GM12878 (cell line): ENCODE data around the gene LCE3C. TPM values are rescaled to one million over a fixed set of nuclear protein-coding genes. Genes with fewer than 3 reads are reported as not detected.

Experiments used
- ATAC-seq: fragments of 200-7000 bp; cut with Tn5 transposase; 3 replicates; pipeline ENCODE4 v1.9.1; 2020; ENCODE audit warnings: mild to moderate bottlenecking, moderate library complexity
- BruUV-seq: library from RNA; stranded (reverse); fragments of 400-500 nt; replicated peaks from 2 replicates; lab custom pipeline; 2021; lab: Mats Ljungman, UMichigan
- CTCF ChIA-PET: fragments of 300-600 bp; sonication (Branson Sonifier 250); formaldehyde crosslinking; extraction: SDS; loops from one replicate; lab custom pipeline; 2021; ENCODE audit warnings: inconsistent platforms; lab: Yijun Ruan, JAX
- POLR2A ChIA-PET: fragments of 350-600 bp; formaldehyde crosslinking; extraction: SDS; loops from one replicate; lab custom pipeline; 2021; ENCODE audit warnings: inconsistent platforms; lab: Charles Lee
- RAD21 ChIA-PET: fragments of 300-600 bp; sonication (Branson Sonifier 250); formaldehyde crosslinking; loops from one replicate; lab custom pipeline; 2023; ENCODE audit warnings: antibody characterized with exemption; ENCODE audit not compliant: unreplicated experiment; lab: Charles Lee
- SMC1A ChIA-PET: fragments of 300-600 bp; sonication (Branson Sonifier 250); formaldehyde crosslinking; loops from one replicate; lab custom pipeline; 2023; ENCODE audit not compliant: unreplicated experiment, uncharacterized antibody; lab: Charles Lee
- DNase-seq: peaks from one replicate; pipeline ENCODE4 v3.0.0-alpha.2; 2011; ENCODE audit warnings: low read depth, low spot score
- FAIRE-seq: peaks from 3 replicates; lab custom pipeline; 2011; peaks lifted over from hg19 to GRCh38; lab: Jason Lieb, UNC
- H2AFZ ChIP-seq: 2 replicates; pipeline ENCODE4 v1.6.0; 2011; ENCODE audit warnings: low read depth, low read length, control low read depth; ENCODE audit not compliant: control insufficient read depth
- H3K27ac ChIP-seq: 2 replicates; pipeline ENCODE4 v1.5.1; 2011; ENCODE audit warnings: control low read depth; ENCODE audit not compliant: control insufficient read depth, insufficient read depth
- H3K27me3 ChIP-seq, 2 experiments: replicated peaks in 1 of 2; 2 replicates each; pipeline versions ENCODE4 v1.6.0 to v1.6.1; 2011; ENCODE audit warnings: low read length in 1 of 2; ENCODE audit not compliant: control insufficient read depth in 2 of 2, insufficient read depth in 2 of 2
- H3K36me3 ChIP-seq, 2 experiments: 2 replicates each; pipeline ENCODE4 v1.5.1; 2011; ENCODE audit warnings: low read length in 1 of 2; ENCODE audit not compliant: control insufficient read depth in 2 of 2, insufficient read depth in 2 of 2
- H3K4me1 ChIP-seq: 2 replicates; pipeline ENCODE4 v1.6.1; 2011; ENCODE audit warnings: mild to moderate bottlenecking, low read length, moderate library complexity, mixed read lengths; ENCODE audit not compliant: control insufficient read depth, insufficient read depth
- H3K4me2 ChIP-seq: 2 replicates; pipeline ENCODE4 v1.6.0; 2011; ENCODE audit warnings: control low read depth; ENCODE audit not compliant: control insufficient read depth, insufficient read depth
- H3K4me3 ChIP-seq: fragments of 200-600 bp; sonication (generic); 2 replicates; pipeline ENCODE4 v1.5.1; 2016
- H3K79me2 ChIP-seq: 2 replicates; pipeline ENCODE4 v1.6.0; 2011; ENCODE audit warnings: low read length; ENCODE audit not compliant: control insufficient read depth, insufficient read depth
- H3K9ac ChIP-seq: 2 replicates; pipeline ENCODE4 v1.8.0; 2011; ENCODE audit warnings: low read length, control low read depth, mixed read lengths; ENCODE audit not compliant: control insufficient read depth, insufficient read depth
- H3K9me3 ChIP-seq: replicated peaks from 3 replicates; pipeline ENCODE4 v1.5.1; 2011; ENCODE audit warnings: mild to moderate bottlenecking, low read length; ENCODE audit not compliant: control insufficient read depth, insufficient read depth
- H4K20me1 ChIP-seq: 2 replicates; pipeline ENCODE4 v1.6.0; 2011; ENCODE audit not compliant: control insufficient read depth, insufficient read depth
- BACH1 ChIP-seq: fragments of 450-650 bp; IDR thresholded peaks from 2 replicates; pipeline ENCODE4 v1.6.1; 2017; ENCODE audit warnings: mild to moderate bottlenecking, borderline replicate concordance
- CHD2 ChIP-seq: IDR thresholded peaks from 2 replicates; pipeline ENCODE4 v1.6.1; 2011; ENCODE audit warnings: low read depth, low read length, improper control_type of control experiment, borderline replicate concordance
- HCFC1 ChIP-seq: fragments of 150-350 bp; IDR thresholded peaks from 2 replicates; pipeline ENCODE4 v1.6.1; 2014; ENCODE audit warnings: low read length
- NR2C2 ChIP-seq: IDR thresholded peaks from 2 replicates; pipeline ENCODE4 v1.6.1; 2011; ENCODE audit warnings: borderline replicate concordance, low read depth; ENCODE audit not compliant: control insufficient read depth, insufficient read length
- WGBS: methylation state at CpG from one replicate; pipeline ENCODE4 v1.1.6; 2016; ENCODE audit warnings: low lambda C conversion rate; ENCODE audit not compliant: insufficient replicate concordance, insufficient coverage; ENCODE audit errors: missing lambda C conversion rate; 5-methylcytosine and 5-hydroxymethylcytosine counted together
- in situ Hi-C: fragments of 300-500 bp; cut with MboI; formaldehyde crosslinking; loops from 9 replicates; pipeline ENCODE4 v1.14.3; 2018; ENCODE audit warnings: mixed read lengths
- intact Hi-C: fragments of 100-400 bp; cut with micrococcal nuclease; formaldehyde crosslinking; loops from one replicate; pipeline ENCODE4 v1.14.2; 2022; ENCODE audit not compliant: unreplicated experiment
- polyA plus RNA-seq, 11 experiments: library from polyadenylated mRNA; depleted of rRNA in 4 of 11; unstranded in 6 of 11; stranded (reverse) in 5 of 11; fragments of >200 nt; fragmentation: Nextera tagmentation in 4 of 11; fragmentation: Illumina TruSeq in 1 of 11; extraction: Ambion mirVana in 4 of 11; extraction: Trizol in 1 of 11; gene quantifications; 1 replicate in 1 of 11; 2 replicates in 10 of 11; pipeline versions ENCODE4 v1.2.1 to v1.2.3, GENCODE V29; 2011 to 2016; ENCODE audit warnings: inconsistent platforms in 2 of 11, missing spikeins in 2 of 11, low read depth in 1 of 11
- total RNA-seq, 4 experiments: library from RNA; depleted of rRNA in 3 of 4; stranded (reverse); fragments of >200 nt in 3 of 4; fragmentation: Illumina TruSeq in 1 of 4; extraction: Trizol in 1 of 4; gene quantifications; 2 replicates each; pipeline versions ENCODE4 v1.2.1 to v1.2.3, GENCODE V29; 2013 to 2021
- TF ChIP-seq, protein P1 (sequence below), 3 experiments: IDR thresholded peaks in 2 of 3; conservative IDR thresholded peaks in 1 of 3; 2 replicates each; pipeline ENCODE4 v1.5.1; 2011; ENCODE audit warnings: low read depth in 3 of 3, low read length in 3 of 3, mild to moderate bottlenecking in 3 of 3, control low read depth in 2 of 3, moderate library complexity in 2 of 3, inconsistent platforms in 1 of 3, mixed read lengths in 1 of 3; ENCODE audit not compliant: control insufficient read depth in 2 of 3, insufficient read depth in 1 of 3; ENCODE audit errors: extremely low read depth in 1 of 3
- TF ChIP-seq, protein P2 (sequence below): fragments of 450-650 bp; IDR thresholded peaks from 2 replicates; pipeline ENCODE4 v1.6.1; 2018; ENCODE audit warnings: borderline replicate concordance, mild to moderate bottlenecking; ENCODE audit not compliant: partially characterized antibody
- TF ChIP-seq, protein P3 (sequence below): fragments of 450-650 bp; IDR thresholded peaks from 2 replicates; pipeline ENCODE4 v1.6.1; 2017; ENCODE audit warnings: mild to moderate bottlenecking, low read depth, inconsistent platforms; ENCODE audit not compliant: poor library complexity, severe bottlenecking

The LCE3C gene
- total and polyA plus RNA-seq, 10 of the 15 experiments (the other 5 are each of a cell fraction or from before 2014, with no cell fraction given): not detected

GRCh38 chr1:152582647-152583046, 17.4 kb upstream of the LCE3C start:
- Histone ChIP-seq H3K9me3 (no peaks in the 10 kb centered on the region; the same call in 2 of the 3 replicates), H2AFZ (no peak overlapping the region), H3K79me2 (no peaks in the 10 kb centered on the region), H3K36me3 (no peaks in the 10 kb centered on the region), H3K4me2 (no peak overlapping the region), H4K20me1 (no peaks in the 10 kb centered on the region), H3K4me3 (no peak overlapping the region), H3K4me1 (0 out of 2 replicates have a peak, but pooled peaks cover 5% of the 10 kb centered on the region), H3K27me3 (peaks cover 0 to 1% of the 10 kb centered on the region in 2 experiments; a peak in 1 of 4 replicates), H3K9ac (no peak overlapping the region), H3K27ac (no peak overlapping the region)
- BruUV-seq: no TSS peak
- ChIA-PET POLR2A (no interaction called here), SMC1A (no interaction called here), RAD21 (no interaction called here), CTCF (no interaction called here)
- FAIRE-seq: no peak
- in situ Hi-C loops (no loop called here), intact Hi-C loops (no loop called here)
- DNase-seq: no peak
- 5% methylated on average over 1 of the region's 1 CpG for WGBS
- no peak for ATAC-seq
- TF ChIP-seq BACH1 (no peak), NR2C2 (no peak), HCFC1 (no peak), CHD2 (no peak)
- TF ChIP-seq, protein P1, sequence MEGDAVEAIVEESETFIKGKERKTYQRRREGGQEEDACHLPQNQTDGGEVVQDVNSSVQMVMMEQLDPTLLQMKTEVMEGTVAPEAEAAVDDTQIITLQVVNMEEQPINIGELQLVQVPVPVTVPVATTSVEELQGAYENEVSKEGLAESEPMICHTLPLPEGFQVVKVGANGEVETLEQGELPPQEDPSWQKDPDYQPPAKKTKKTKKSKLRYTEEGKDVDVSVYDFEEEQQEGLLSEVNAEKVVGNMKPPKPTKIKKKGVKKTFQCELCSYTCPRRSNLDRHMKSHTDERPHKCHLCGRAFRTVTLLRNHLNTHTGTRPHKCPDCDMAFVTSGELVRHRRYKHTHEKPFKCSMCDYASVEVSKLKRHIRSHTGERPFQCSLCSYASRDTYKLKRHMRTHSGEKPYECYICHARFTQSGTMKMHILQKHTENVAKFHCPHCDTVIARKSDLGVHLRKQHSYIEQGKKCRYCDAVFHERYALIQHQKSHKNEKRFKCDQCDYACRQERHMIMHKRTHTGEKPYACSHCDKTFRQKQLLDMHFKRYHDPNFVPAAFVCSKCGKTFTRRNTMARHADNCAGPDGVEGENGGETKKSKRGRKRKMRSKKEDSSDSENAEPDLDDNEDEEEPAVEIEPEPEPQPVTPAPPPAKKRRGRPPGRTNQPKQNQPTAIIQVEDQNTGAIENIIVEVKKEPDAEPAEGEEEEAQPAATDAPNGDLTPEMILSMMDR (IDR thresholded peaks at IDR 0.05 in 2 of 3, conservative IDR thresholded peaks at IDR 0.05 in 1 of 3; ENCODE audit: control insufficient read depth in 2 of 3, extremely low read depth in 1 of 3, insufficient read depth in 1 of 3, low read depth in 3 of 3, low read length in 3 of 3): no peak
- TF ChIP-seq, protein P2, sequence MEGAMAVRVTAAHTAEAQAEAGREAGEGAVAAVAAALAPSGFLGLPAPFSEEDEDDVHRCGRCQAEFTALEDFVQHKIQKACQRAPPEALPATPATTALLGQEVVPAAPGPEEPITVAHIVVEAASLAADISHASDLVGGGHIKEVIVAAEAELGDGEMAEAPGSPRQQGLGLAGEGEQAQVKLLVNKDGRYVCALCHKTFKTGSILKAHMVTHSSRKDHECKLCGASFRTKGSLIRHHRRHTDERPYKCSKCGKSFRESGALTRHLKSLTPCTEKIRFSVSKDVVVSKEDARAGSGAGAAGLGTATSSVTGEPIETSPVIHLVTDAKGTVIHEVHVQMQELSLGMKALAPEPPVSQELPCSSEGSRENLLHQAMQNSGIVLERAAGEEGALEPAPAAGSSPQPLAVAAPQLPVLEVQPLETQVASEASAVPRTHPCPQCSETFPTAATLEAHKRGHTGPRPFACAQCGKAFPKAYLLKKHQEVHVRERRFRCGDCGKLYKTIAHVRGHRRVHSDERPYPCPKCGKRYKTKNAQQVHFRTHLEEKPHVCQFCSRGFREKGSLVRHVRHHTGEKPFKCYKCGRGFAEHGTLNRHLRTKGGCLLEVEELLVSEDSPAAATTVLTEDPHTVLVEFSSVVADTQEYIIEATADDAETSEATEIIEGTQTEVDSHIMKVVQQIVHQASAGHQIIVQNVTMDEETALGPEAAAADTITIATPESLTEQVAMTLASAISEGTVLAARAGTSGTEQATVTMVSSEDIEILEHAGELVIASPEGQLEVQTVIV: no peak
- TF ChIP-seq, protein P3, sequence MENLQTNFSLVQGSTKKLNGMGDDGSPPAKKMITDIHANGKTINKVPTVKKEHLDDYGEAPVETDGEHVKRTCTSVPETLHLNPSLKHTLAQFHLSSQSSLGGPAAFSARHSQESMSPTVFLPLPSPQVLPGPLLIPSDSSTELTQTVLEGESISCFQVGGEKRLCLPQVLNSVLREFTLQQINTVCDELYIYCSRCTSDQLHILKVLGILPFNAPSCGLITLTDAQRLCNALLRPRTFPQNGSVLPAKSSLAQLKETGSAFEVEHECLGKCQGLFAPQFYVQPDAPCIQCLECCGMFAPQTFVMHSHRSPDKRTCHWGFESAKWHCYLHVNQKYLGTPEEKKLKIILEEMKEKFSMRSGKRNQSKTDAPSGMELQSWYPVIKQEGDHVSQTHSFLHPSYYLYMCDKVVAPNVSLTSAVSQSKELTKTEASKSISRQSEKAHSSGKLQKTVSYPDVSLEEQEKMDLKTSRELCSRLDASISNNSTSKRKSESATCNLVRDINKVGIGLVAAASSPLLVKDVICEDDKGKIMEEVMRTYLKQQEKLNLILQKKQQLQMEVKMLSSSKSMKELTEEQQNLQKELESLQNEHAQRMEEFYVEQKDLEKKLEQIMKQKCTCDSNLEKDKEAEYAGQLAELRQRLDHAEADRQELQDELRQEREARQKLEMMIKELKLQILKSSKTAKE: no peak
